ENCODE results near the gene C8B.

The C8B gene

GRCh38 chr1:56929492-56929891, 36.3 kb downstream of the C8B start:
- DNase-seq, result no peak

DNA sequence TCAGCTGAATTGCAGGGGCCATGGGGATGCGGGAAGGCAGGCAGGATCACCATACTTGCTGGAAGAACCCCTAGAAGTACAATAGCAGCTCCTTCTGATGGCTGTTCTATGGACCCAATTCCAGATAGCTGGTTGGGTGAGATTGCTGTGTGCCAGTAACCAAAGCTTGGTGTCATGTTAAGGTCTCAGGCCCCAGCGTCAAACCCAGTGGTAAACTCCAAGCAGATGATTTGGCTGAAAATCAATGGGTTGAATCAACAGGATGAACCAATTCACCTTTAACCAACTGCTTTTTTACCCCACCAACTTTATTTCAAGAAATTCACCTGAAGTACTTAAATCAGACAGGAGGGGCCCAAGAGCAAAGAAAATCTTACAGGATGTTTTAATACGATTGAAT, 37.8 kb downstream of the C8B start:
- DNase-seq, result no peak

DNA sequence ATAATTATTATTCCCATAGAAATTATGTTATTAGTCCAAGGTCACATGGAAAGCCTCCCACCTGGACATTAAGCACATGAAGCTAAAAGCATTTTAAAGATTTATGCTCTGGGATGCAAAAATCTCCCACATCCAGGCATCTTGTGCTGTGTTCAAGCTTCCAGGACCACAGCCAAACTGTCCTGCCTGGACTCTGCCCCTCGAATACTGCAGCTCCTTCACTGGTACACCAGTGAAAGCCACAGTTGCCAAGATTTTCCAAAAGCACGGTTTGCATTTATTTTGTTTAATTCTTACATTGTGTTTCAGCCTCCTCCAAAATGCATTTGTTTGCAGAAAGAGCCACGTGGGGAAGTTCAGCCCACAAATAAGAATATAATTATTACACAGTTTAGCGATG, 38.6 kb downstream of the C8B start:
- no peak for DNase-seq

DNA sequence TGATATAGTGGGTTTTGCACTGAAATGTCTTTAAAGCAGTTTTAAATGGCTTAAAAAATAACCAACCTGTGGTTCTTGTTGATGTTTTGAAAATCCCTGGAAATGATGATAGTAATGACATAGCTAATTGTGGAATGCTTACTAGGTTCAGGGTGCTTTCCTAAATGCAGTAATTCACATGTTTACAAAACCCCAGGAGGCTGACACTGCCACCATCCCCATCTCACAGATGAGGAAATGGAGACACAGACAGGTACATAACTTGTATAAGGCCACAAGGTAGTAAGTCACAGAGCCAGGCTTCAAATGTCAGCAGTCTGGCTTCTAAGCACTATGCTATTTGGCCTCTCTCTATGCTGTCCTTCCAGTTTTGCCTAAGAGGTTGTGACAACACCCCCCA, 40.6 kb downstream of the C8B start:
- DNase-seq, result no peak

DNA sequence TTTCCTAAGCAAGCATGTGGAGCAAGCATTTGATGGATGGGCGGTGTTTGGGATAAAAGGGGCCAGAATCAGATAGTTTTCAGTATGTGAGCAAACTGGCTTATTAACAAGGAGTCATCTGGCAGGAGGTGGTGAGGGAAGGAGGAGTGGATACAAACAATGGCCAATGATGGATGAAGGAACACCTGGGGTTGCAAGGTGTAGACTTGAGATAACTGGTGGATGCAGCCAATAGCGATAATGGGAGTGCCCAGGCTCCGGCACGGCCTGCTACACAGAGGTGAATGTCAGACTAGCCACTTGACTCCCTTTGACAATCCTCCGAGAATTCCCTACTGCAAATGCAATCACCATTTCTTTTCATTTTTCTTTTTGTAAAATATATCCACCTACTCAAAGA, 41.7 kb downstream of the C8B start:
- no peak for DNase-seq

DNA sequence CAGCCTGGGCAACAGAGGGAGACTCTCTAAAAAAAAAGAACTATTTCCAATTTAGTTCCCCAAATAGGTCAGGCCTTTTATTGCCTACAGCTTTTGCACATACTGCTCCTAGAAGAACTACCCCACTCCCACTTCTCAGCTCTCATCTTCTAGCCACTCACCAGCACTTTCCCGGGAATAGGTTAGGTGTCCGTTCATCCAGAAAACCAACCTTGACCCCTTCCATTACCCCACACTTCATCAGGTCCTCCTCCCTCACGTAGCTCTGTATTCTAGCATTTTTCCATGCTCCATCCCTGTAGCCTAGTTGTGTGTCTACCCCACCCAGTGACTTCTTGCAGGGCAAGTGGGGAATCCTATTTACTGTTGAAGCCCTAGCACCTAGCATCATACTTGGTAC, 42.6 kb downstream of the C8B start:
- DNase-seq, result no peak

DNA sequence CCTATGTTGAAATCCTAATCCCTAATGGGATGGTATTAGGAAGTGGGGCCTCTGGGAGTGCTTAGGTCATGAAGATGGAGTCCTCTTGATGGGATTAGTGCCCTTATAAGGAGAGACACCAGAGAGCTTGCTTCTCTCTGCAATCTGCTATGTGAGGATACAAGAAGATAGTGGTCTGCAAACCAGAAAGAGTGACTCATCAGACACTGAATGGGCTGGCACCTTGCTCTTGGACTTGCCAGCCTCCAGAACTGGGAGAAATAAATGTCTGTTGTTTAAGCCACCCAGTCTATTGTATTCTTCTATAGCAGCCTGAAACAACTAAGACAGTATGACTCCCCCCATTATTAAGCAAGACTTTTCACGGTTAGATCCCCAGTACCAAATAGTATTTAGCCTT, 43.3 kb downstream of the C8B start:
- no peak for DNase-seq

DNA sequence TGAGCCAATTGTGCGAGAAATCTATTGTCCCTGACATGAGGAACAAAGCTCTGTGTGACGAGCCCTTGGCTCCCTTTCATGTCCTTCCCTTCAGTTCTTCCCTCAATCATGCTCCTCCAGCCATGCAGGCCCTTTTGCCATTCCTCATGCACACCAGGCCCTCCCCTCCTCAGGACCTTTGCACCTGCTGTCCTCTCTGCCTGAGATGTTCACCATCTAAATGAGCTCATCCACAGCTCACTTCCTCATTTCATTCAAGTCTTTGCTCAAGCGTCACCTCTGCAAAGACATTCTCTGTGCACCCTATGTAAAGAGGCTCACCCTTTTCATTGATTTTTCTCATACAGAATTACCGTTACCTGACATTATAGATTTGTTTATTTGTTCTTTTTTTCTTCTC, 43.7 kb downstream of the C8B start:
- no peak for DNase-seq

GRCh38 chr1:56921479-56921878, 44.3 kb downstream of the C8B start:
- no peak for DNase-seq

DNA sequence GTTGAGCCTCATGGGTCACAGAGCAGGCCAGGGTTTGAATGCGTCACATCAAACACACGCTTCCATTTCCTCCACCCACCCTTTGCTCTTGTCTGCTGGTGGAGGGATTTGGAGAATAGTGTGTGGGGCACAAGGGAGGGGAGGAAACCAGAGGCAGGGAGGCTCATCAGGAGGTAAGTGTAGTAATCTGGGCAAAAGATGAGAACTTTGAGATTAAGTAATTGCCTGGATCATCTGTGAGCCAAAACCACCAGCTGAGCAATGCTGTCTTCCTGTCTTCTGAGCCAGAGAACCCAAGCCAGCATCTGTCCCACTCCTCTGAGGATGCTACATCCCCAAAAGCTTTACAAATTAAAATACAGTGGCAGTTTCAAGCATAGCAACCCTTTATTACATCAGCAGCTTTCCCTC, 45.2 kb downstream of the C8B start:
- DNase-seq, result no peak

DNA sequence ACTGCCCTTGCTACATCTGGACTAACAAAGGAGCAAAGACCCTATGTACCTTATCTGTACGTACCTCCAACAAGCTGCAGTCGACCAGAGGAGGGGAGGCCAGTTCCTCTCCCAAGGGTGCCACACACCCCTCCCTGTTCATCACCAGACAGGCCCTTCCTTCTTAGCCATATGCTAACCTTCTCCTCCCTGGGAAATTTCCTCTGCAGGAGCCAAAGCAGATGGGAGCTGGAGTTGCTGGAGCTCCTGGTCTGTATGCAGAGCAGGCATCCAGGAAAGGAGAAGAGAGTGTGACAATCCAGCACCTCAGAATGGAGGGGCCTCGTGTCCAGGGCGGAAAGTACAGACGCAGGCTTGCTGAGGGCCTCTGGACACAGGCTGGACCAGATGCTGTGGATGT, 48.5 kb downstream of the C8B start:
- DNase-seq, result no peak

GRCh38 chr1:56916630-56917029, 49.2 kb downstream of the C8B start:
- no peak for DNase-seq

DNA sequence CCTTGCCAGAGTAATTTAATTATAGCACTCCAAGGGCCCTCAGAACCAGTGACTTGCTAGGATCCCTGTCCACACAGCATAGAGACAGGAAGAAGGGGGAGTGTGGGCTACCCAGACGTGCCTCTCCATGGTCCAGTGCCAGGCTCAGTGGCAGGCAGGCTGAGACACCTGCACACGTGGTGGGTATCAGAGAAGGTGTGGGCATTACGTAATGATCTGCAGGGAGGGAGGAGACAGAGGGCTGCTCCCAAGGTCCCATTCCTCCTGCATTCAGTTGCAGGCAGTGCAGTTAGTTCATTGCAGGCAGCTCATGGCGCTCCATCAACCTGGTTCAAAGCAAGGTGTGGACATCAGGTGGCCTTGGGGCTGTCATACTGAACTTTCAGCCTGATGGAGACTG, 49.9 kb downstream of the C8B start:
- peak; percentile 50 for DNase-seq

GRCh38 chr1:56912325-56912724, 53.5 kb downstream of the C8B start:
- DNase-seq, result no peak

DNA sequence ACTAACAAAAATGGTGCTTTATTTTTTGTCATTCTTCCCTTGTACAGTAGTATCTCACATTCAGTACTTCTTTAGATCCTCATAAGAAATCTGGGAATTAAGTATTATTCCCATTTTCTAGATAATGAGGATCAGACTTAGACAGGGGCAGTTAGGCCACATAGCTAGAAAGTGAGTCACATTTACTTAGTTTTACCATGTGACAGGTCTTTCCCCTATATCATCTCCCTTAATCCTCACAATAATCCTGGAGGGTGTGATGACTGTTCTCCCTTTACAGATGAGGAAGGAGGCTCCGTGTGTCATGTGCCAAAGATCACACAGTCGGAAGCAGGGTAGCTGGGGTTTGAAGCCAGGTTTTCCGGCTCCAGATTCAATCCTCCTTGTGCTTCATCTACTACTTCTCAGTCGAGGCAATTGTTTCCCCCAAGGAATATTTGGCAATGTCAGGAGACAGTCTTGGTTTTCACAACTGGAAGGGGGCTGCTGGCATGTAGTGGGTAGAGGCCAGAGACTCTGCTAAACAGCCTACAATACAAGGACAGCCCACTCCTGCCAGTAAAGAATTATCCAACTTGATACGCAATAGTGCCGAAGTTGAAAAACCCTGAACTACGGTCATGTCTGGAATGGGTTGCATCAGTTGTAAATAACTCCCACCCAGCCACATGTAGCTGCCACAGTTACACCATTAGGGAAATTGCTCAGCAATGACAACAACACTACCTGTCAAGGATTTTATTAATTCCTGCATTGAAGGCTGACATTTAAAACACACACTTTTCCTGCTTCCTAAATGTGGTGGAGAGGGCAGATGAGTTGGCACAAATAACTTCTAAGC, 54.5 kb downstream of the C8B start:
- DNase-seq, result no peak

DNA sequence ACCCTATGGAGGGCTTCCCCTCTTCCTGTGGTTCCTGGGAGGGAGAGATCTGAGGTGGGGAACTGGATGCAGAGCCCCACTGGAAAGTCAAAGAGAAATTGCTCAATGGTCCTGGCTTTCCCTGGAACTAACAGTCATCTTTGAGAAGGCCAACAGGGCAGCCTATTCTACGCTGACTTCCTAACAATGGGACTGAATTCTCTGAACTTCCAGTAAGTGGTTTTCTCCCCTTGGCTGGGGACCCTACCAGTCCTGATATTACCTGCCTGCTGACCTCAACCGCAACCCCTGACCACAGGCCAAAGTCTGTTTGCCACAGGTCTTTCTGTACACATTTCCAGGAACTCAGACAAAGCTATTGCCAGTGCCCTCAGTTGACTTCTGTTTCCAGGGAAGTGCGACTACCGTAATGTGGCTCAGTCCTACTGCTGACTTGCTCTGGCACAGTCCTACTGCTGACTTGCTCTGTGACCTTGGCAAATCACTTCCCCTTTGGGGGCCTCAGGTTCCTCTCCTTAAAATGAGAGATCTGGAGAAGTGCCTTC, 55.3 kb downstream of the C8B start:
- DNase-seq, result no peak

GRCh38 chr1:56908619-56909221, 57.1 kb downstream of the C8B start:
- DNase-seq, result no peak

GRCh38 chr1:56905667-56906066, 60.1 kb downstream of the C8B start:
- DNase-seq, result no peak

GRCh38 chr1:56904663-56905397, 61.0 kb downstream of the C8B start:
- no peak for DNase-seq

- no peak for DNase-seq
These were observed 62.0 kb downstream of the C8B start for GRCh38 chr1:56903778-56904177.

DNA sequence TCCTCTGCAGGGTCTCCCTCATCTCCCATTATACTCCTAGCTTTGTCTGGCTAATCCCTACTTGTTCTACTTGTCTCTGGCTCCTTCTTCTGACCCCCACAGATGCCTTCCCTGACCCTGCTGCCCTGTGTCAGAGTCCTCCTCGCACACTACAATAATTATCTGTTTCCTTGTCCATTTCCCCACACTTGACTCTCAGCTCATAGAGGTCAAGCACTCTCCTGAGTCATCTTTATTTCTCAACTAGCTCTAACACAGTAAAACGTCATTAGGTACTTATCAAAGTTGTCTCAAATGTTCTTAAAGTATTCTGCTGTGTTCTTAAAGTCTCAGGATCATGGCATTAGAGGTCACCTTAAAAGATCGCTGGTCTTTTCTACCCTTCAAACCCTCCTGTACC, 64.1 kb downstream of the C8B start:
- DNase-seq, result no peak

DNA sequence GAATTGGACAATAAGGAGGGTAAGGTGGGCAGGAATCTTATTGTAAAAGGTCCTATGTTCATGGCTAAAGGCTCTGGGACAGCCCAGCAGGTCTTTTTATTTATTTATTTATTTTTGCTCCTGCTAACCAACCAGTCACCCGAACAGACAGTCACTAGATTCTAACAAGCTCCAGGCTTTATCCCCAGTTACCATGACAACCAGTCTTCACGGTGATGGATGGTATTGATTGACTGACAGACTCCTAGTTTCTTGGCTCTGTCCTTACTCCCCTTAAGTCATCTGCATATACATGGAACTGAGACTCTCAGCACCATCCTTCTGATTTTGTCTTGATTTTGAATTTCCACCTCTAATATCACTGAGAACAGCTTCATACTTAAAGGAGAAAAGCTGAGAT, 66.9 kb downstream of the C8B start:
- DNase-seq, result no peak

- no peak for DNase-seq
These were observed 67.8 kb downstream of the C8B start for GRCh38 chr1:56898005-56898373.
